ENCODE results near the gene MAP3K14. TPM values are rescaled to one million over a fixed set of nuclear protein-coding genes. Genes with fewer than 3 reads are reported as not detected.

MAP3K14 gene
- total RNA-seq, 1 donor from 2014 or later, result 64.7 TPM

DNA sequence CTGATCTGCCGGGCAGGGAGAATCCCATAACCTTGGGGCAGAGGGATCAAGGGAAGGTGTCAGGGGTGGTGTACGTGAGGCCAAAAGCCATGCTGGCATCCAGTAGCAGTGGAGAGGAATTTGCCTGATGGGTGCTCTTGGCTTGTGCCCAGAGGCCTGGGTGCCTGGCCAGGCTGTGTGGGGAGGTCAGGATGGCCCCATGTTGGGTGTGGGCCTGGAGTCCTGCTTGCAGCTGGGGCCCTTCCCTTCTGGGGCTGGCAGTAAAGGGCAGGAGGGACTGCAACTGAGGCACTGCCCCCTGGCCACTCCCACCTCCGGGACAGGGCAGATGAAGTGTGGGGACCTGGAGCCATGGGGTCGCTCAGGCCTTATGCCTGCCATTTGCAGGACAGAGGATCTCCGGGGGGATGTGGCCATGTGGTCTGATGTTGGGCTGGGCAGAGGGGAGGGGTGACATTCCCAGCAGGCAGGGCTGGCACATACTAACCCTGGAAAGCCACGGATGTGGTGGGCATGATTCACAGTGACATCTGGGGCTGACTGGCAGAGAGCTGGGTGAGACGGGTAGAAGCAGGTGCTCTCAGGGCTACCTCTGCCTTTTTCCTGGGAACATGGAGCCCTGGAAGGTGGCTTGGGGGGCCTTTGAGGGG is 91.6 kb downstream of the MAP3K14 start:
- Mint-ChIP-seq H3K4me1 (ENCODE audit: low read depth) (peaks cover 72% of the 10 kb centered on the region), H3K4me3 (peak overlapping the region; percentile 99), H3K36me3 (ENCODE audit: low read depth) (peaks cover 25% of the 10 kb centered on the region), H3K27me3 (ENCODE audit: insufficient read depth) (no peaks in the 10 kb centered on the region), H3K9me3 (no peaks in the 10 kb centered on the region), H3K27ac (peak overlapping the region; percentile 97)
- no peak for DNase-seq (ENCODE audit: low spot score)
- intact Hi-C loops (cut with micrococcal nuclease), result loop anchor here (5.0 to 10.0 kb wide), 3 partner anchors 330 to 967 kb away; partner anchors contain the start of genes EFTUD2 and KANSL1

DNA sequence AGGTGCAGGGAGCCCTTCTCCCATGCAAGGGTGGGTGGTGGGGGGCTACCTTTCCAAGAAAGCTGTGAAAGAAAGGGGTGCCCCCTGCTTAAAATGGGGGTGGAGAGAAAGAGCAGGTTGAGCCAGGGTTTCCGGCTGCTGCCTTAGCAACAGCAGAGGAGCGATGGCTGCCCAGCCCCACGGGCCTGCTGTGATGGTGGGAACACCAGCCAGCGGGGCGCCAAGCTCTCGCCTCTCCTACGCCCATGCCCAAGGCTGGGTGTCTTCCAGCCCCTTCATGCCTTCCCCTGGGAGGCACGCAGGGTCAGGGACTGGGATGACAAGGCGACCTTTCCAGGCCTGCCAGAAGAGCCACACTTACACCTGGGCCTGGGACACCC is 92.2 kb downstream of the MAP3K14 start:
- Mint-ChIP-seq H3K9me3 (no peaks in the 10 kb centered on the region), H3K27ac (peak overlapping the region; percentile 97), H3K36me3 (ENCODE audit: low read depth) (peaks cover 30% of the 10 kb centered on the region), H3K4me3 (peak overlapping the region; percentile 99), H3K27me3 (ENCODE audit: insufficient read depth) (no peaks in the 10 kb centered on the region), H3K4me1 (ENCODE audit: low read depth) (peaks cover 72% of the 10 kb centered on the region)
- intact Hi-C loops (cut with micrococcal nuclease), result loop anchor here (5.0 to 10.0 kb wide), 3 partner anchors 330 to 968 kb away; partner anchors contain the start of genes EFTUD2 and KANSL1
- DNase-seq (ENCODE audit: low spot score), result no peak

DNA sequence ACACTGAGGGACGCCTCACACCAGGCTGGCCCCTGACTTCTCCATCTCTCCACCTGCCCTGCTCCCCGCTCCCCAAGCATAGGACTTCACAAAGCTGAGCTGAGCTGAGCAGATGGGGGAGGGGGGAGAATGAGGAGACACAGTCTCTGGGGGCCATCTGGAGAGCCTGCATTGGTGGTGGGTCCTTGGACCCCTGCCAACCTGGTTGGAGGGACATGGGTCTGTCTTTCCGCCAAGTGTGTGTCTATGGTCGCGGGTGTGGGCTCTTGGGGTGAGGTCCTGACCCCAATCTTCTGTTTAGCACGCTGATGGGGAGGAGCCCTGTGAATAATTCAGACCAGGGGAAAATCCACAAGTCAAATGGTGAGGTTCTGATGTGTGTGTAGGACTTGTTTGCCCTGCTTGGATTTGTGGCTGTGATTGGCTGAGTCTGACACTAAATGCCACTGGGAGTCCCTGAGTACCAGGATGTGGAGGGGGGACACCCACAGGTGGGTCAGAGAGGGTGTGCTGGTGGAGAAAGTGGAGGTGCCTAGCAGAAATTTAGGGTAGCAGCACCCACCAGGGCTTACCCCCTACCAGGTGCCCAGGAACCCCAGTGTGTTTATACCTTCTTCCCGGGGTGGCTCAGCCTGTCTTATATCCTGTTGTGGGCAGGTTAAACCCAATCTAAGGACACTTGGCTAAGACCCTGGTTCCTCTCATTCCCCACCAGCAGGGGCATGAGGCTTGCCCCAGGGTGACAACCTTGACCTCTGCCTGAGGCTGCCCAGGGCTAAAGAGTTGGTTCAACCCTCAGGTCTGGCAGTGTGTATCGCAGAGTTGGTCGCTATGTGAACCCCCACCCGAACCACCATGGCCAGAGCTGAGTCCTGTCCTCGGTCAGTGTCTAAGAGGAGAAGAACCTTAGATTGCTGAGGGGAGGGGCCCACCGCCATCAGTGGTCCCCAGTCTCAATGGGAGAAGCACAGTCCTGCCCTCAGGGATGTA is 93.0 kb downstream of the MAP3K14 start:
- H3K4me1 Mint-ChIP-seq (ENCODE audit: low read depth), result peaks cover 72% of the 10 kb centered on the region
- no peaks in the 10 kb centered on the region for H3K9me3 Mint-ChIP-seq
- H3K27ac Mint-ChIP-seq, result peak overlapping the region; percentile 97
- peak overlapping the region; percentile 99 for H3K4me3 Mint-ChIP-seq
- peaks cover 37% of the 10 kb centered on the region for H3K36me3 Mint-ChIP-seq (ENCODE audit: low read depth)
- intact Hi-C loops (cut with micrococcal nuclease), result loop anchor here (1.0 to 10.0 kb wide), 3 partner anchors 93 to 361 kb away; partner anchors contain the start of genes EFTUD2 and MAP3K14
- H3K27me3 Mint-ChIP-seq (ENCODE audit: insufficient read depth), result no peaks in the 10 kb centered on the region
- DNase-seq (ENCODE audit: low spot score), result no peak

DNA sequence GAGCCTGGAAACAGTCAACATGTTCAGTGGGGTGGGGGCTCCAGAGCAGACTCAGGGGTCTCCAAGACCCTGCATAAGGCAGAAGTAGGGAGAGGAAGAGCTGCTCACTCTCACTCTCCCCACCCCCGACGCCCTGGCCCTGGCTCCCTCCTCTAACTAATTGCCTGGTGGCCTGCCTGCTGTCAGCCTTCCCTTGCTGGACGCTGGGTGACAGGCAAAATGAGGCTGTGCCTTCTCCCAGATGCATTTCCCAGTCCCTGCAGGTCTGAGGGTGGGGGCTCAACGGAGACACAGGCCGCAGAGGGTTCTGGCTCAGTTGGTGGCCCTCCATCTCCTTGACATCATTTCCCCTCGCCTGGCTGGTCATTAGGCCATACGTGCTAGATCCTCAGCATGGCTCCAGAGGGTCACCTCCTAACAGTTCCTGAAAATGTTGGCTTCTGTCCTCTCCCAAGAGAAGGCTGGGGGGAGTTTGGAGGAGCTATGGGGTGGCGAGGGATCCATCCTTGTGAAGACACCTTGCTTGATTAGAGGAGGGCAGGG is 93.8 kb downstream of the MAP3K14 start:
- DNase-seq (ENCODE audit: low spot score), result no peak
- Mint-ChIP-seq H3K27me3 (ENCODE audit: insufficient read depth) (no peaks in the 10 kb centered on the region), H3K27ac (peak overlapping the region; percentile 97), H3K36me3 (ENCODE audit: low read depth) (peaks cover 39% of the 10 kb centered on the region), H3K4me1 (ENCODE audit: low read depth) (peaks cover 67% of the 10 kb centered on the region), H3K9me3 (no peaks in the 10 kb centered on the region), H3K4me3 (peak overlapping the region; percentile 99)
- intact Hi-C loops (cut with micrococcal nuclease), result loop anchor here (1.0 to 10.0 kb wide), 3 partner anchors 94 to 362 kb away; partner anchors contain the start of genes EFTUD2 and MAP3K14

DNA sequence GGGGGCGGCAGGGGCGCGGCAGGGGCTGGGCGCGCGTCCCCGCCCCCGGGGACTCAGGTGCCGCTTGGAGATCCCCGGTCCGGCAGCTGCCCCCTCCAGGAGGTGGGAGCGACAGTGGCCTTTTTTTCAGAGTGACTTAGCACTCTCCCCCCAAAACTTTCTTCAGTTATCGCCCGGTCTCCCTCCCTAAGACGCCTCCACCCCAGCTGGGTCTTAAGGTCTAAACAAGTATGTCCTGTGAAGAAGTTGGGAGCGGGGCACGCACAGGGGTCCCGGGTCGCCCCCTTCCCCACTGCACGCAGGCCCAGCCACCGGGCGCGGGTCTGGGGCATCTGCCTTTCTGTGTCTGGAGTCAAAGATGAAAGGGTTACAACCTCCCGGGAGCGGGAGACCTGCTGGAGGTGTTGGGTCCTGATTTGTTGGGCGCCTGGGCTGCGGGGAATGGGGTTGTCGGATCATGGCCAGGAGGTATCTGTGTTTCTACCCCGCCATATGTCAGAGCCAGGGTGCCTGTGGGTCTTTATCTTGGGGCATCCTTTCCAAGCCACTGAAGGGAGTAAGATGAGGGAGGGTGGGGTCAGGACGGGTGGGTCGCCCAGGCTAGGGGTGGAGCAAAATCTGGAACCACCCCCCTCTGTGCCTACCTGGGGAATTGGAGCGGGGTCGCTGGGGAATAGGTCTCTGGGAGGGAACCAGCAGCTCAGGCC is 94.4 kb downstream of the MAP3K14 start:
- Mint-ChIP-seq H3K4me3 (peak overlapping the region; percentile 99), H3K36me3 (ENCODE audit: low read depth) (peaks cover 42% of the 10 kb centered on the region), H3K27ac (peak overlapping the region; percentile 97), H3K4me1 (ENCODE audit: low read depth) (peaks cover 65% of the 10 kb centered on the region), H3K27me3 (ENCODE audit: insufficient read depth) (no peaks in the 10 kb centered on the region), H3K9me3 (no peaks in the 10 kb centered on the region)
- intact Hi-C loops (cut with micrococcal nuclease), result loop anchor here (10.0 kb wide), 2 partner anchors 328 to 362 kb away; partner anchors contain the start of gene EFTUD2
- DNase-seq (ENCODE audit: low spot score), result no peak

DNA sequence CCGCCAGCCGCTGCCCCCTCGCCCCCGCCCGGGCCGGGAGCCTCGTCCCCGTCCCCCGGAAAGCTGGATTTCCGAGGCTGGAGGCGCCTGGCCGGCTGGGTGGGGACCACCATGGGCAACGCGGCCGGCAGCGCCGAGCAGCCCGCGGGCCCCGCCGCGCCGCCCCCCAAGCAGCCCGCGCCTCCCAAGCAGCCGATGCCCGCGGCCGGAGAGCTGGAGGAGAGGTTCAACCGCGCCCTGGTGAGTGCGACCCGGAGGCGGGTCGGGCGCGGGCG is 94.9 kb downstream of the MAP3K14 start:
- Mint-ChIP-seq H3K27me3 (ENCODE audit: insufficient read depth) (no peaks in the 10 kb centered on the region), H3K4me1 (ENCODE audit: low read depth) (peaks cover 62% of the 10 kb centered on the region), H3K36me3 (ENCODE audit: low read depth) (peaks cover 45% of the 10 kb centered on the region), H3K4me3 (no peak overlapping the region), H3K9me3 (no peaks in the 10 kb centered on the region), H3K27ac (no peak overlapping the region)
- intact Hi-C loops (cut with micrococcal nuclease), result loop anchor here (10.0 kb wide), 2 partner anchors 327 to 363 kb away; partner anchors contain the start of gene EFTUD2
- no peak for DNase-seq (ENCODE audit: low spot score)

DNA sequence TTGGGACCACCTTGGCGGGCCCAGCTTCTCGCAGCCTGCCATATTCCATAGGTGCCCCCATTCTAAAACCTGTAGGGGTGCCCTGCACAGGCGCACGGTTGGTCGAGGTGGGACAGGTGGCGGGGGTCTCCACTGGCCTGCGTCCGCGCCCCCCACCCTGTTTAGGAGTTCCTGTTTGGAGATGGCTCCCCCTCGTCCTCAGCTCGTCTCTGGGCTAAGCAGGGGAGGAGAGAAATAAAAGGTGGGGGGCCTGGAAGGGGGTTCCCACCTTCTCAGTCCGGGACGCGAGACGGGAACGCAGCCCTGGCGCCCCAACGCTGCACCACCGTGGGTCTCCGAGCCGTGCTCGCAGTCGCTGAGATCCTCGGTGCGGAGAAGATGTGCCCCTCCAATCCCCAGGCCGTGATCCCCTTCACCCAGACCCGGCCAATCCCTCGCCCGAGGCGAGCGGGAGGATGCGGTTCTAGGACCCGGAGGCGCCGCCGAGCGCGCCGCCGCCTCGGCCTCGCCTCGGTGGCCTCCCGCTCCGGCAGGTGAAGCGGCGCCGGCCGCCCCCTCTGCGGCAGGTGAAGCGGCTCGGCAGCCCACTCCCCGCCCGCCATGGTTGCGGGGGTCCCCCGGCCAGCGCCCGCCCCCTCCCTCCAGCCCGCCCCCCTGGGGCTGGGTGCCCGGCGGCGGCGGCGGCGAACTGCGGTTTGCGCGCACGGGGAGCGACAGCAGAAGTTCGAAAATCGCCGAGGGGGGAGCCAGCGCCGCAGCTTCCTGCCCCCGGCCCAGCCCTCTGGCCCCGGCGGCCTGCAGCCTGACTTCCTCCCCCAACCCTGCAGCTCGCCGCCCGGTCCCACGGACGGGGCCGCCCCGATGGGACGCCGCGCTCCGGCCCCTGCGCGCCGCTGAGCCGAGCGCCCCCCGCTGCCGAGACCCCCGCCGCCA is 95.5 kb downstream of the MAP3K14 start, which contains the start of gene FMNL1:
TSS of gene FMNL1 (plus strand) at position 805 of the 933 bp plus-strand sequence. CDS start 240 bp downstream, outside the sequence.
- intact Hi-C loops (cut with micrococcal nuclease), result loop anchor here (10.0 kb wide), 2 partner anchors 327 to 363 kb away; partner anchors contain the start of gene EFTUD2
- H3K27ac Mint-ChIP-seq, result peak within 1 kb of the TSS; percentile 97
- H3K27me3 Mint-ChIP-seq (ENCODE audit: insufficient read depth), result no peaks in the 10 kb centered on the region
- peaks cover 62% of the 10 kb centered on the region for H3K4me1 Mint-ChIP-seq (ENCODE audit: low read depth)
- H3K36me3 Mint-ChIP-seq (ENCODE audit: low read depth), result peaks cover 48% of the 10 kb centered on the region
- peak within 1 kb of the TSS; percentile 99 for H3K4me3 Mint-ChIP-seq
- peak; percentile 69 for DNase-seq (ENCODE audit: low spot score)
- H3K9me3 Mint-ChIP-seq, result no peaks in the 10 kb centered on the region

DNA sequence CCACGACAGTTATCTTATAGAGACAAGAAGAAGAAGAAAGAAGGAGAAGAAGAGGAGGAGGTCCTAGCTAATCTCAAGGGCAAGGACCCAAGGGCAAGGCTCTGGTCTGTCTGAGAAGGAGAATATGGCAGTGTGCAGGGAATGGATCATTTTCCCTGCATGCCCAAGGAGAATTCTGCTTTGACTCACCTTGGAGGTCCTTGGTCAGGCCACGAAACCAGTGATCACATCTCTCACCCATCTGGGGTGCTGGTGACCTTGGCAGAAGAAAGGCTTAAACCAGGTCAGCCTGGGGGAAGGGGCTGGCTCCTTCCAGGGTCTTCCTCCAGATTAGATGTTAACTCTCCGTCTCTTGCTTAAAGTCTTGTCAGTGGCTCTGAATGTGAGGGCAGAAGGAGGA is 96.7 kb downstream of the MAP3K14 start:
- intact Hi-C loops (cut with micrococcal nuclease), result loop anchor here (10.0 kb wide), 2 partner anchors 325 to 365 kb away; partner anchors contain the start of gene EFTUD2
- H3K9me3 Mint-ChIP-seq, result no peaks in the 10 kb centered on the region
- peak overlapping the region; percentile 93 for H3K4me3 Mint-ChIP-seq
- no peak for DNase-seq (ENCODE audit: low spot score)
- peaks cover 47% of the 10 kb centered on the region for H3K36me3 Mint-ChIP-seq (ENCODE audit: low read depth)
- peak overlapping the region; percentile 85 for H3K27ac Mint-ChIP-seq
- H3K27me3 Mint-ChIP-seq (ENCODE audit: insufficient read depth), result no peaks in the 10 kb centered on the region
- peaks cover 52% of the 10 kb centered on the region for H3K4me1 Mint-ChIP-seq (ENCODE audit: low read depth)

DNA sequence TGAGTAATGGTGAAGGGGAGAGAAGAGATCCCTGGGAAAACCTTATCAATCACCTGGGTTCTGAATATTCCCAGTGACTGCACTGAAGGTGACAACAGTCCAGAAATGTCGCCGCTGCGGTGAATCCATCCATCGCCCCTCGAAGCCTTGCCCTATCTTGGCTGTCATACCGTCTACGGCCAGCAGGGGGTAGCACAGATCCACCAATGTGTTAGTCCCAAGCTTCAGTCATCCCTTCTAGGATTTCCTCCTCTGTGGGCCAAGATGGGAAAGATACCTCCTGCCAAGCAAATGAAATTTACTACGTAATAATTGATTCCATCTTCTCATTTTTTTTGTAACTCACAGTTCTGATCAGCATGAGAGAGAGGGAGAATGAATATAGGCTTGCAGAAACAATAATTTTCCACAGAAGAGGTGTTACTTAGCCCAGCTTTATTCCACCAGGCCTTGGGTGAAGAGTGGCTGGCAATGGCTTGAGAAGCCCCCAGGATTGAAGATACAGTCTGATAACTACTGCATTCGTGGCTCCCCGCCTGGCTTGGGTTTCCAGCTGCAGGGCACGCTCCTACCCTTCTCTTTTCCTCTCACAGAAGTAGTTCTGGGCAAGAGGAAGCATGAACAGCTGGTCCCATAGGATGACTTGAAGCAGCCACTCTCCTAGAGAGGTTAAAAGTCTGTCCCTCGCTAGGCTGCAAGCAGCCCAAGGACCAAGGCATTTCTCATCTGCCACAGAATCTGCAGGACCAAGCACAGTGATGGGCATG is 97.7 kb downstream of the MAP3K14 start:
- intact Hi-C loops (cut with micrococcal nuclease), result loop anchor here (1.0 kb wide), 5 partner anchors 16 to 166 kb away; partner anchors contain the start of gene ACBD4
- Mint-ChIP-seq H3K36me3 (ENCODE audit: low read depth) (peaks cover 46% of the 10 kb centered on the region), H3K27me3 (ENCODE audit: insufficient read depth) (no peaks in the 10 kb centered on the region), H3K4me1 (ENCODE audit: low read depth) (peaks cover 42% of the 10 kb centered on the region), H3K9me3 (no peaks in the 10 kb centered on the region), H3K4me3 (peak overlapping the region; percentile 93), H3K27ac (peak overlapping the region; percentile 80)
- DNase-seq (ENCODE audit: low spot score), result peak; percentile 73

Data from activated T-helper 1 cell treated with anti-CD3 and anti-CD28 coated beads, Interleukin-12 subunit alpha, Interleukin-12 subunit beta, Interleukin-2, Interleukin-4 antibody, amounts not matched to agents 30 ng/mL and 10 ng/mL and 1 ng/mL, durations not matched to agents 14 hours and 24 hours and 36 hours (primary cell).